ENCODE data around the gene MEIOB.

Gene MEIOB

DNA sequence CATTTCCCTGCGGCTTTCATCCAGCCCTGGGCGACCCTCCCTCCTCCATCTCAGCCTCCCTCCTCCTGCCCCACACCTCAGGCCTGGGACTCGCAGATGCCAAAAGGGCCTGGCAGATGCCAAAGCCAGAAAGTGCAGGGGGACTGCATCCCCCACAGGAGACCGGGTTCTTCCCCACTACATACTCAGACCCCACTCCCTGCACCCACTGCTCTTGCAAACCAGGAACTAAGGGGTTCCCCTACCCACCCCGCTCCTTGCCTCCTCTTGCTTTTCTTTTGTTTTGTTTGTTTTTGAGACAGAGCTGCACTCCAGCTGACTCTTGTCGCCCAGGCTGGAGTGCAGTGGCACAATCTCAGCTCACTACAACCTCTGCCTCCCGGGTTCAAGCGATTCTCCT lies 43.0 kb upstream of the MEIOB start:
- Histone ChIP-seq H3K4me3 (ENCODE audit: low read depth, low read length) (no peak overlapping the region), H3K9me3 (ENCODE audit: control insufficient read depth, insufficient read depth, low read length) (no peaks in the 10 kb centered on the region), H3K4me1 (ENCODE audit: control insufficient read depth, insufficient read depth, low read length) (peaks cover 3% of the 10 kb centered on the region), H3K27me3 (ENCODE audit: control insufficient read depth, insufficient read depth, low read length) (peaks cover 43% of the 10 kb centered on the region), H3K36me3 (ENCODE audit: control insufficient read depth, insufficient read depth, low read length) (no peaks in the 10 kb centered on the region), H3K9ac (ENCODE audit: low read depth, low read length) (no peak overlapping the region)

DNA sequence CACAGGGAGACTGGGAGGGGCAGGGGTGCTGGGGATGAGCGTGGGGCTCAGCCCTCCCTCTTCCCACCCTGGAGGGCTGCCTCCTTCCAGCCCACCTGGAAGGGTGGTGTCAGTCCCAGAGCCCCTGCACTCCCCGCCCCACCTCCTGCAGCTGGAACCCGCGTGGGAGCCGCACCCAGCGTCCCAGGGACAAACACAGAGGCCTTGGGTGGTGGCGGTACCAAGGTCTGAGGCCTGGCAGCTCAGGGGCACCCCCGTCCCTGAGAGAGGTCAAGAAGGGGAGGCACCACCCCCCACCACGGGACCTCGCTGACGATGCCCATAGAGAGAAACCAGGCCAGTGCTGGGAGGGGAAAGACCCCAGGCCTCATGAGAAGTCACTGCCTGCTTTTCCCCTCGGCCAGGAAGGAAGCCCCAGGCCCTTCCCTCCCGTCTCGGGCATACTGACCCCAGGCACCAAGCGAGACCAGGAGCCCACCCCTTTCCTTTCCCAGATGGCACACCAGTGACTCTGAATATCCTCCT lies 42.2 kb upstream of the MEIOB start:
- peaks cover 34% of the 10 kb centered on the region for H3K27me3 ChIP-seq (ENCODE audit: control insufficient read depth, insufficient read depth, low read length)
- no peak overlapping the region for H3K9ac ChIP-seq (ENCODE audit: low read depth, low read length)
- H3K4me3 ChIP-seq (ENCODE audit: low read depth, low read length) = no peak overlapping the region

DNA sequence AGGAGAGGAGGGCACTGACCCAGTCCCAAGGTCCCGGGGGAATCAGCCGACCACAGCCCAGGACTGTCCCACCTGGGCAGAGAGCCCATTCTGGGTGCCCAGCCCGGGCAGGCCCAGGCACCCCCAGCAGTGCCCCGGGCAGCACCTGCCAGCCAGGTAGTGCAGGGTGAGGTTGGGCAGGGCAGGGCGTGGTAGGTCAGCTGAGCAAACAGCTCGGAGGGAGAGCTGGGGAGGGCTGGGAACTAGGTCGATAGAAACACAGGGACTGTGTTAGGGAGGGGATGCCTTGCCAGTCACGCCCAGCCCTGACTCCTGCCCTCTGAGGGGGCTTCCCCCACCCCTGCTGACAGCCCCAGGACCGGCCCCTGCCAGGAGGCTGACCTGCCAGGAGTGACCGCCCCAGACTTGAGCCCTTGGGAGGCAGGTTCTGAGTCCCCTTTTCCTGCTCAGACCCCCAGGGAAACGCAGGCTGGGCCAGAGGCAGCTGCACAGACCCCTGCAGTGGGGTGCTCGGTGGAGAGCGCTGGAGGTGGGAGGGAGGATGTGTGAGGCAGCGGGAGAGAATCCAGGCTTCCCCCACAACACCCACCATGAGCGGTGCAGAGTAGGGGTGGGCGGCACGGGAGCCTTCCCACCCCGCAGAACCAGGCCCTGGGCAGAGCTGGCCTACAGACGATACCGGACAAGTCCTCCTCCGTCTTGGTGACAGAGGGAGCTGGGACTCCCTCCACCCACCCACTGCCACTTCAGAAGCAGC lies 41.5 kb upstream of the MEIOB start:
- Histone ChIP-seq H3K9me3 (ENCODE audit: control insufficient read depth, insufficient read depth, low read length) (no peaks in the 10 kb centered on the region), H3K4me3 (ENCODE audit: low read depth, low read length) (no peak overlapping the region), H3K27me3 (ENCODE audit: control insufficient read depth, insufficient read depth, low read length) (peaks cover 28% of the 10 kb centered on the region), H3K36me3 (ENCODE audit: control insufficient read depth, insufficient read depth, low read length) (no peaks in the 10 kb centered on the region), H3K4me1 (ENCODE audit: control insufficient read depth, insufficient read depth, low read length) (peaks cover 3% of the 10 kb centered on the region), H3K9ac (ENCODE audit: low read depth, low read length) (no peak overlapping the region)

More for the DNA sequence above, 42.2 kb upstream of the MEIOB start:
- peaks cover 3% of the 10 kb centered on the region for H3K4me1 ChIP-seq (ENCODE audit: control insufficient read depth, insufficient read depth, low read length)
- H3K9me3 ChIP-seq (ENCODE audit: control insufficient read depth, insufficient read depth, low read length) = no peaks in the 10 kb centered on the region
- H3K36me3 ChIP-seq (ENCODE audit: control insufficient read depth, insufficient read depth, low read length) = no peaks in the 10 kb centered on the region

- no peaks in the 10 kb centered on the region for H3K9me3 ChIP-seq (ENCODE audit: control insufficient read depth, insufficient read depth, low read length)
- H3K36me3 ChIP-seq (ENCODE audit: control insufficient read depth, insufficient read depth, low read length) = no peaks in the 10 kb centered on the region
- H3K9ac ChIP-seq (ENCODE audit: low read depth, low read length) = no peak overlapping the region
- H3K4me1 ChIP-seq (ENCODE audit: control insufficient read depth, insufficient read depth, low read length) = peaks cover 3% of the 10 kb centered on the region
- no peak overlapping the region for H3K4me3 ChIP-seq (ENCODE audit: low read depth, low read length)
- peaks cover 21% of the 10 kb centered on the region for H3K27me3 ChIP-seq (ENCODE audit: control insufficient read depth, insufficient read depth, low read length)
Observed at GRCh38 chr16:1912215-1912543, 40.2 kb upstream of the MEIOB start.

- H3K36me3 ChIP-seq (ENCODE audit: control insufficient read depth, insufficient read depth, low read length) = no peaks in the 10 kb centered on the region
- H3K9ac ChIP-seq (ENCODE audit: low read depth, low read length) = no peak overlapping the region
- no peaks in the 10 kb centered on the region for H3K4me1 ChIP-seq (ENCODE audit: control insufficient read depth, insufficient read depth, low read length)
- no peak overlapping the region for H3K4me3 ChIP-seq (ENCODE audit: low read depth, low read length)
- H3K27me3 ChIP-seq (ENCODE audit: control insufficient read depth, insufficient read depth, low read length) = peaks cover 16% of the 10 kb centered on the region
- H3K9me3 ChIP-seq (ENCODE audit: control insufficient read depth, insufficient read depth, low read length) = no peaks in the 10 kb centered on the region
Observed at GRCh38 chr16:1911467-1912214, 39.7 kb upstream of the MEIOB start.

DNA sequence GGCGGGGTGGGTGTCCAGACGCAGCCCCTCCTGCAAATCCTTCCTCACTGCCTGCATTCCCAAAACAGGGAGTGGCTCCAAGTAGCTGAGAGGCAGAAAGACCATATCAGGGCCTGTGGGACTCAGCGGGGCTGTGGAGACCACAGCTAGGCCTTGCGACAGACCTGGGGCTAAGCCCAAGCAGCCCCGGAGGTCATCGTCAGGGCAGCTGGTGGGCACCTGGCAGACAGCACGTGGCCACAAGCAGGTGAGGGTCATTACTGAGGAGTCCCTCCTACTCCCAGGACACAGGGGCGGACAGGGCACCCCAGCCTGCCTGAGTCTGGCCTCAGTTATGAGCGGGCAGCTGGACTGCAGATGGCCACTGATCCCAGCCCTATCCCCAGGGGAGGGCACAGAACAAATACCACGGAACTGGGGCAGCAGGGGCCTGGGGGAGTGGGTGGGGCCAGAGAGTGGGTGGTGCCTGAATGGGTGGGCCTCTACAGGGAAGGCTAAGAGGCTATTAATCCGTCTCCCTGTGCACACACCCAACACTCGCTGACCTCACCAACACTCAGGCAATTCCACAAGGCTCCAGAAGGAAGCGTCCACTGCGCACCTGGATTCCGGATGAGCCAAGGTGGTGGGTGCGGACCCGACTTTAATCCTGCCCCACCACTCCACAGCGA lies 37.7 kb upstream of the MEIOB start:
- no peaks in the 10 kb centered on the region for H3K9me3 ChIP-seq (ENCODE audit: control insufficient read depth, insufficient read depth, low read length)
- no peak overlapping the region for H3K9ac ChIP-seq (ENCODE audit: low read depth, low read length)
- H3K36me3 ChIP-seq (ENCODE audit: control insufficient read depth, insufficient read depth, low read length) = no peaks in the 10 kb centered on the region
- H3K4me3 ChIP-seq (ENCODE audit: low read depth, low read length) = no peak overlapping the region
- H3K27me3 ChIP-seq (ENCODE audit: control insufficient read depth, insufficient read depth, low read length) = peaks cover 3% of the 10 kb centered on the region
- H3K4me1 ChIP-seq (ENCODE audit: control insufficient read depth, insufficient read depth, low read length) = no peaks in the 10 kb centered on the region

DNA sequence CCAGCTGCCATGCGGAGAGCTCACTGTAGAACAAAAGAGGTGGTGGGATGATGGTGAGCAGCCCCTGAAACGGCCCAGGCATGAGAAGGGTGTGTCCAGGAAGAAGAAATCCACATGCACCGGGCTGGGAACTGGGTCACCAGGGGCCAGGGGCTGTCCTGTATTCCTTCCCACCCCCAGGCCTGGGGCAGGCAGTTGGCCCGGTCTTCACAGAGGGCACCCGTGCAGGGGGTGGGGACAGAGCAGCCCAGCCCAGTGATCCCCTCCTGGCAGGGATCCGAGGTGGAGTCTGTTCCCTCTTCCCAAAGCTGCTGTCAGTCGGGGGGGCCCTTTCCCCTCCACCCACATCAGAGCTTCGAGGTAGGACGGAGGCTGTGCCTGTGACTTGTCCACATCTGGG lies 37.0 kb upstream of the MEIOB start:
- no peak overlapping the region for H3K9ac ChIP-seq (ENCODE audit: low read depth, low read length)
- H3K27me3 ChIP-seq (ENCODE audit: control insufficient read depth, insufficient read depth, low read length) = no peaks in the 10 kb centered on the region

GRCh38 chr16:1908184-1908583 lies 36.2 kb upstream of the MEIOB start:
- no peaks in the 10 kb centered on the region for H3K4me1 ChIP-seq (ENCODE audit: control insufficient read depth, insufficient read depth, low read length)
- no peaks in the 10 kb centered on the region for H3K27me3 ChIP-seq (ENCODE audit: control insufficient read depth, insufficient read depth, low read length)
- H3K4me3 ChIP-seq (ENCODE audit: low read depth, low read length) = no peak overlapping the region
- no peak overlapping the region for H3K9ac ChIP-seq (ENCODE audit: low read depth, low read length)
- H3K36me3 ChIP-seq (ENCODE audit: control insufficient read depth, insufficient read depth, low read length) = no peaks in the 10 kb centered on the region
- no peaks in the 10 kb centered on the region for H3K9me3 ChIP-seq (ENCODE audit: control insufficient read depth, insufficient read depth, low read length)

More for the DNA sequence above, 37.0 kb upstream of the MEIOB start:
- Histone ChIP-seq H3K4me1 (ENCODE audit: control insufficient read depth, insufficient read depth, low read length) (no peaks in the 10 kb centered on the region), H3K9me3 (ENCODE audit: control insufficient read depth, insufficient read depth, low read length) (no peaks in the 10 kb centered on the region), H3K4me3 (ENCODE audit: low read depth, low read length) (no peak overlapping the region), H3K36me3 (ENCODE audit: control insufficient read depth, insufficient read depth, low read length) (no peaks in the 10 kb centered on the region)

GRCh38 chr16:1907226-1907860 lies 35.4 kb upstream of the MEIOB start:
- Histone ChIP-seq H3K9me3 (ENCODE audit: control insufficient read depth, insufficient read depth, low read length) (no peaks in the 10 kb centered on the region), H3K9ac (ENCODE audit: low read depth, low read length) (no peak overlapping the region), H3K36me3 (ENCODE audit: control insufficient read depth, insufficient read depth, low read length) (no peaks in the 10 kb centered on the region), H3K4me1 (ENCODE audit: control insufficient read depth, insufficient read depth, low read length) (no peaks in the 10 kb centered on the region), H3K4me3 (ENCODE audit: low read depth, low read length) (no peak overlapping the region), H3K27me3 (ENCODE audit: control insufficient read depth, insufficient read depth, low read length) (no peaks in the 10 kb centered on the region)

- Histone ChIP-seq H3K36me3 (ENCODE audit: control insufficient read depth, insufficient read depth, low read length) (no peaks in the 10 kb centered on the region), H3K4me3 (ENCODE audit: low read depth, low read length) (no peak overlapping the region), H3K27me3 (ENCODE audit: control insufficient read depth, insufficient read depth, low read length) (no peaks in the 10 kb centered on the region), H3K9me3 (ENCODE audit: control insufficient read depth, insufficient read depth, low read length) (no peaks in the 10 kb centered on the region), H3K4me1 (ENCODE audit: control insufficient read depth, insufficient read depth, low read length) (no peaks in the 10 kb centered on the region), H3K9ac (ENCODE audit: low read depth, low read length) (no peak overlapping the region)
Observed at GRCh38 chr16:1906846-1907165, 34.8 kb upstream of the MEIOB start.

GRCh38 chr16:1906055-1906845 lies 34.3 kb upstream of the MEIOB start:
- Histone ChIP-seq H3K27me3 (ENCODE audit: control insufficient read depth, insufficient read depth, low read length) (no peaks in the 10 kb centered on the region), H3K4me3 (ENCODE audit: low read depth, low read length) (no peak overlapping the region), H3K4me1 (ENCODE audit: control insufficient read depth, insufficient read depth, low read length) (no peaks in the 10 kb centered on the region), H3K9me3 (ENCODE audit: control insufficient read depth, insufficient read depth, low read length) (no peaks in the 10 kb centered on the region), H3K9ac (ENCODE audit: low read depth, low read length) (no peak overlapping the region), H3K36me3 (ENCODE audit: control insufficient read depth, insufficient read depth, low read length) (no peaks in the 10 kb centered on the region)

All from iPS-15b (cell line).